IMR-90 (cell line): ENCODE results near the gene STON2. TPM values are rescaled to one million over a fixed set of nuclear protein-coding genes. Genes with fewer than 3 reads are reported as not detected.

Experiments used
- ATAC-seq: fragments of 200-7000 bp; cut with Tn5 transposase; 2 replicates; pipeline ENCODE4 v1.9.1; 2020; ENCODE audit warnings: low read depth, mild to moderate bottlenecking, moderate library complexity
- BruUV-seq: library from RNA; stranded (reverse); fragments of 400-500 nt; replicated peaks from 2 replicates; lab custom pipeline; 2021; lab: Mats Ljungman, UMichigan
- CTCF ChIA-PET: fragments of 300-600 bp; formaldehyde crosslinking; extraction: SDS; loops from one replicate; lab custom pipeline; 2021; ENCODE audit warnings: antibody characterized with exemption; lab: Yijun Ruan, JAX
- POLR2A ChIA-PET: fragments of 300-600 bp; sonication (Branson Sonifier 250); formaldehyde crosslinking; loops from one replicate; lab custom pipeline; 2022; ENCODE audit warnings: antibody characterized with exemption; ENCODE audit not compliant: unreplicated experiment; lab: Charles Lee
- DNase-seq: peaks from one replicate; pipeline ENCODE4 v3.0.0; 2013
- H2AFZ ChIP-seq: replicated peaks from 2 replicates; pipeline ENCODE3; 2013; ENCODE audit warnings: low read length, mild to moderate bottlenecking; ENCODE audit not compliant: poor library complexity
- H2AK5ac ChIP-seq: 2 replicates; pipeline ENCODE4 v1.6.1; 2013; ENCODE audit warnings: low read depth, low read length, inconsistent platforms
- H2AK9ac ChIP-seq: replicated peaks from 2 replicates; pipeline ENCODE3; 2013; ENCODE audit warnings: mild to moderate bottlenecking, low read depth, low read length, moderate library complexity; ENCODE audit not compliant: poor library complexity
- H2BK120ac ChIP-seq: 2 replicates; pipeline ENCODE4 v1.6.1; 2013; ENCODE audit warnings: low read depth, low read length, inconsistent platforms
- H2BK15ac ChIP-seq: 3 replicates; pipeline ENCODE4 v1.6.1; 2013; ENCODE audit warnings: low read depth, low read length, inconsistent platforms
- H2BK20ac ChIP-seq: 2 replicates; pipeline ENCODE4 v1.6.1; 2013; ENCODE audit warnings: low read depth, mild to moderate bottlenecking, inconsistent platforms, low read length, moderate library complexity
- H2BK5ac ChIP-seq: 2 replicates; pipeline ENCODE4 v1.6.1; 2013; ENCODE audit warnings: mild to moderate bottlenecking, low read depth, low read length, inconsistent platforms; ENCODE audit not compliant: poor library complexity, severe bottlenecking
- H3K14ac ChIP-seq: replicated peaks from 2 replicates; pipeline ENCODE4 v1.6.1; 2013; ENCODE audit warnings: low read depth, low read length, inconsistent platforms
- H3K18ac ChIP-seq: 2 replicates; pipeline ENCODE4 v1.6.1; 2013; ENCODE audit warnings: low read depth, low read length, control low read depth
- H3K23ac ChIP-seq: 2 replicates; pipeline ENCODE4 v1.6.1; 2013; ENCODE audit warnings: low read depth, low read length, inconsistent platforms
- H3K27ac ChIP-seq: 2 replicates; pipeline ENCODE4 v1.5.1; 2013; ENCODE audit warnings: mild to moderate bottlenecking, control low read depth, low read length; ENCODE audit not compliant: insufficient read depth
- H3K27me3 ChIP-seq: 2 replicates; pipeline ENCODE4 v1.6.1; 2013; ENCODE audit warnings: low read length; ENCODE audit not compliant: control insufficient read depth, insufficient read depth
- H3K36me3 ChIP-seq: 2 replicates; pipeline ENCODE4 v1.6.1; 2013; ENCODE audit warnings: low read length, mixed read lengths; ENCODE audit not compliant: control insufficient read depth, insufficient read depth
- H3K4ac ChIP-seq: 2 replicates; pipeline ENCODE4 v1.6.1; 2013; ENCODE audit warnings: low read depth, low read length, inconsistent platforms
- H3K4me1 ChIP-seq: 2 replicates; pipeline ENCODE4 v1.6.1; 2013; ENCODE audit warnings: low read length, mixed read lengths; ENCODE audit not compliant: control insufficient read depth, insufficient read depth
- H3K4me2 ChIP-seq: 2 replicates; pipeline ENCODE4 v1.6.1; 2013; ENCODE audit warnings: low read depth, mild to moderate bottlenecking, control low read depth, low read length, moderate library complexity
- H3K4me3 ChIP-seq: 2 replicates; pipeline ENCODE4 v1.5.1; 2013; ENCODE audit warnings: low read depth, mild to moderate bottlenecking, control low read depth, low read length, moderate library complexity; ENCODE audit not compliant: insufficient read depth
- H3K56ac ChIP-seq: 2 replicates; pipeline ENCODE4 v1.6.1; 2013; ENCODE audit warnings: low read length, inconsistent platforms; ENCODE audit not compliant: insufficient read depth; ENCODE audit errors: extremely low read depth
- H3K79me1 ChIP-seq, 2 experiments: 2 replicates each; pipeline ENCODE4 v1.6.1; 2013; ENCODE audit warnings: low read length in 2 of 2, inconsistent platforms in 1 of 2, low read depth in 1 of 2
- H3K9ac ChIP-seq: 2 replicates; pipeline ENCODE4 v1.6.1; 2013; ENCODE audit warnings: low read depth, low read length, control low read depth
- H3K9me1 ChIP-seq: 2 replicates; pipeline ENCODE4 v1.6.1; 2013; ENCODE audit warnings: low read length, inconsistent platforms; ENCODE audit not compliant: insufficient read depth
- H3K9me3 ChIP-seq: 2 replicates; pipeline ENCODE4 v1.6.1; 2013; ENCODE audit warnings: low read length; ENCODE audit not compliant: control insufficient read depth, insufficient read depth
- H4K20me1 ChIP-seq: 2 replicates; pipeline ENCODE4 v1.6.1; 2013; ENCODE audit warnings: low read length, inconsistent platforms; ENCODE audit not compliant: insufficient read depth
- H4K5ac ChIP-seq: 2 replicates; pipeline ENCODE4 v1.6.1; 2013; ENCODE audit warnings: mild to moderate bottlenecking, low read depth, low read length, control low read depth
- H4K8ac ChIP-seq, 2 experiments: 2 replicates each; pipeline ENCODE4 v1.6.1; 2013; ENCODE audit warnings: low read depth in 2 of 2, low read length in 2 of 2, control low read depth in 1 of 2, inconsistent platforms in 1 of 2
- H4K91ac ChIP-seq: 2 replicates; pipeline ENCODE4 v1.6.1; 2013; ENCODE audit warnings: low read depth, low read length, inconsistent platforms; ENCODE audit not compliant: insufficient read depth
- BHLHE40 ChIP-seq: fragments of 150-350 bp; IDR thresholded peaks from 2 replicates; pipeline ENCODE4 v1.6.1; 2016; ENCODE audit warnings: mild to moderate bottlenecking, low read depth, low read length
- CEBPB ChIP-seq: IDR thresholded peaks from 2 replicates; pipeline ENCODE4 v1.6.1; 2012; ENCODE audit warnings: low read depth, low read length, improper control_type of control experiment
- CHD1 ChIP-seq: IDR thresholded peaks from 2 replicates; pipeline ENCODE4 v1.6.1; 2012; ENCODE audit warnings: low read depth, low read length, improper control_type of control experiment
- CTCF ChIP-seq: conservative IDR thresholded peaks from 2 replicates; pipeline ENCODE4 v1.5.1; 2012; ENCODE audit warnings: mild to moderate bottlenecking, low read depth, low read length, improper control_type of control experiment
- ELK1 ChIP-seq: fragments of 150-350 bp; IDR thresholded peaks from 2 replicates; pipeline ENCODE4 v1.6.1; 2016; ENCODE audit warnings: low read depth, mild to moderate bottlenecking, low read length, moderate library complexity, borderline replicate concordance
- FOS ChIP-seq: fragments of 150-350 bp; IDR thresholded peaks from 2 replicates; pipeline ENCODE4 v1.6.1; 2016; ENCODE audit warnings: low read depth, low read length
- MAFK ChIP-seq: IDR thresholded peaks from 2 replicates; pipeline ENCODE4 v1.6.1; 2012; ENCODE audit warnings: low read depth, low read length, improper control_type of control experiment
- MAZ ChIP-seq: IDR thresholded peaks from 2 replicates; pipeline ENCODE4 v1.6.1; 2012; ENCODE audit warnings: low read depth, mild to moderate bottlenecking, low read length, improper control_type of control experiment, moderate library complexity, borderline replicate concordance
- NFE2L2 ChIP-seq: fragments of 150-350 bp; IDR thresholded peaks from 2 replicates; pipeline ENCODE4 v1.6.1; 2016; ENCODE audit warnings: low read depth, mild to moderate bottlenecking, low read length
- POLR2A ChIP-seq: IDR thresholded peaks from 2 replicates; pipeline ENCODE4 v1.6.1; 2012; ENCODE audit warnings: mild to moderate bottlenecking, low read depth, low read length
- RAD21 ChIP-seq: IDR thresholded peaks from 2 replicates; pipeline ENCODE4 v1.6.1; 2012; ENCODE audit warnings: low read length, improper control_type of control experiment
- RCOR1 ChIP-seq: IDR thresholded peaks from 2 replicates; pipeline ENCODE4 v1.6.1; 2012; ENCODE audit warnings: mild to moderate bottlenecking, low read length, improper control_type of control experiment; ENCODE audit not compliant: insufficient replicate concordance
- RFX5 ChIP-seq: IDR thresholded peaks from 2 replicates; pipeline ENCODE4 v1.8.0; 2012; ENCODE audit warnings: low read depth, mild to moderate bottlenecking, low read length, moderate library complexity
- USF2 ChIP-seq: fragments of 150-350 bp; IDR thresholded peaks from 2 replicates; pipeline ENCODE4 v1.6.1; 2017; ENCODE audit warnings: mild to moderate bottlenecking, antibody characterized with exemption, low read length, low read depth
- WGBS, 2 experiments: methylation state at CpG; one replicate each; pipeline versions ENCODE4 v1.1.5 to v1.1.7; 2013; ENCODE audit warnings: missing lambda C conversion rate in 2 of 2; ENCODE audit not compliant: insufficient read length in 1 of 2; ENCODE audit errors: extremely low coverage in 2 of 2; 5-methylcytosine and 5-hydroxymethylcytosine counted together
- dilution Hi-C: fragments of 300-500 bp; cut with HindIII; formaldehyde crosslinking; loops from one replicate; pipeline ENCODE4 v1.14.3; 2018; ENCODE audit warnings: low sequenced_read_pairs; ENCODE audit not compliant: unreplicated experiment
- in situ Hi-C: fragments of 300-500 bp; cut with MboI; formaldehyde crosslinking; loops from 3 replicates; pipeline ENCODE4 v1.14.3; 2019; ENCODE audit warnings: low sequenced_read_pairs, inconsistent platforms, mixed read lengths
- intact Hi-C: fragments of 100-400 bp; cut with micrococcal nuclease; formaldehyde crosslinking; loops from 2 replicates; pipeline ENCODE4 v1.10.0; 2022
- polyA plus RNA-seq, 3 experiments: library from polyadenylated mRNA; depleted of rRNA; stranded (reverse); fragments of >200 nt; gene quantifications; 2 replicates each; pipeline ENCODE4 v1.2.3, GENCODE V29; 2012; ENCODE audit warnings: low replicate concordance in 1 of 3
- total RNA-seq: library from RNA; depleted of rRNA; stranded (reverse); fragments of >200 nt; gene quantifications from 2 replicates; pipeline ENCODE4 v1.2.3, GENCODE V29; 2012

STON2 gene
- total and polyA plus RNA-seq, 2 of the 4 experiments (the other 2 are of a cell fraction) = not detected

- no peak overlapping the region for H2BK5ac ChIP-seq
- no peaks in the 10 kb centered on the region for H3K9me3 ChIP-seq
- no peak overlapping the region for H3K9ac ChIP-seq
- H4K5ac ChIP-seq = no peak overlapping the region
- no peak overlapping the region for H2AK5ac ChIP-seq
- no peak overlapping the region for H2BK15ac ChIP-seq
- no peak overlapping the region for H3K4me3 ChIP-seq
- ChIA-PET POLR2A (interaction anchor here (0.6 kb wide), 1 partner anchor 177 kb away, joined by 5 read pairs; no protein-coding TSS in a partner anchor), CTCF (interaction anchor here (1.1 to 1.3 kb wide), 2 partner anchors 189 kb away, joined by 3 to 5 read pairs; no protein-coding TSS in a partner anchor)
- BruUV-seq = no TSS peak
- dilution Hi-C loops (no loop called here), intact Hi-C loops (no loop called here), in situ Hi-C loops (no loop called here)
- H2AK9ac ChIP-seq = no peak overlapping the region
- H3K79me1 ChIP-seq = no peaks in the 10 kb centered on the region
- no peak overlapping the region for H3K56ac ChIP-seq
- TF ChIP-seq CEBPB (no peak), ELK1 (no peak), RCOR1 (no peak), BHLHE40 (no peak), FOS (no peak), RFX5 (no peak), MAFK (no peak), CTCF (no peak), MAZ (no peak), USF2 (no peak), POLR2A (no peak), CHD1 (no peak), RAD21 (no peak), NFE2L2 (no peak)
- no peak overlapping the region for H3K4ac ChIP-seq
- no peak for DNase-seq
- H4K20me1 ChIP-seq = no peaks in the 10 kb centered on the region
- no peak overlapping the region for H4K91ac ChIP-seq
- no peak overlapping the region for H3K27ac ChIP-seq
- H3K23ac ChIP-seq = no peak overlapping the region
- no peaks in the 10 kb centered on the region for H3K36me3 ChIP-seq
- no CpG with 5 or more reads among the region's 13 CpGs for WGBS, 2 experiments
- no peaks in the 10 kb centered on the region; the same call in 1 of the 2 replicates for H3K27me3 ChIP-seq
- H3K4me1 ChIP-seq = no peaks in the 10 kb centered on the region
- no peak overlapping the region for H2BK20ac ChIP-seq
- ATAC-seq = no peak
- no peak overlapping the region for H3K14ac ChIP-seq
- H3K9me1 ChIP-seq = no peaks in the 10 kb centered on the region
- H2AFZ ChIP-seq = no peak overlapping the region
- no peak overlapping the region for H4K8ac ChIP-seq
- no peak overlapping the region for H2BK120ac ChIP-seq
- no peak overlapping the region for H3K18ac ChIP-seq
- no peak overlapping the region for H3K4me2 ChIP-seq
Observed at GRCh38 chr14:81275305-81276072, 124.6 kb downstream of the STON2 start.
